HG03520 (cell line): ENCODE results near the gene DUOX1.

ENCODE experiments used
- ATAC-seq: cut with Tn5 transposase; IDR thresholded peaks from one replicate; pipeline ENCODE4 v1.9.1; 2021; ENCODE audit warnings: mild to moderate bottlenecking, moderate library complexity; ENCODE audit not compliant: unreplicated experiment

The DUOX1 gene

GRCh38 chr15:45139770-45140169 is 10.0 kb downstream of the DUOX1 start:
- ATAC-seq: no peak

GRCh38 chr15:45140557-45141250 is 10.9 kb downstream of the DUOX1 start:
- ATAC-seq: no peak

- ATAC-seq: no peak
Measured at GRCh38 chr15:45141386-45141785, 11.6 kb downstream of the DUOX1 start.

- no peak for ATAC-seq
Measured at GRCh38 chr15:45143056-45143455, 13.3 kb downstream of the DUOX1 start.

GRCh38 chr15:45143946-45144345 is 14.2 kb downstream of the DUOX1 start:
- ATAC-seq: no peak

GRCh38 chr15:45144775-45145174 is 15.0 kb downstream of the DUOX1 start:
- no peak for ATAC-seq

DNA sequence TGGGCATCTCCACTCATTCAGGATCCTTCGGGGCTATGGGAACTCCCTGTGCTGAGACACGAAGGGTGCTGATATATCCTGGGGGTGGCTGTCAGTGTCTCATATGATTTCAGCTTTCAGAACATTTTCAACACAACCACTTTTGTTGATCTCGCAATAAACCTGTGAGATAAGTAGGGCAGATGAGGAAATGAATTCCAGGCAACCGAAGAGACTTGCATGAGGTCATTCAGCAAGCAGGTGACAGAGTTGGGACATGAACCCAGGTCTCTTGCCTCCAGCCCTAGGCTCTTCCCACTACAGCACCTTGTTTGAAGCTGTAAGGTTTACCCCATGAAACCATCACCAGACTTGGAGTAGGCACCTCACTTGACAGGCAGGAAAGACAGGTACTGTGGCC is 16.6 kb downstream of the DUOX1 start:
- no peak for ATAC-seq

- no peak for ATAC-seq
Measured at GRCh38 chr15:45147606-45148005, 17.8 kb downstream of the DUOX1 start.

GRCh38 chr15:45148076-45149059 is 18.6 kb downstream of the DUOX1 start:
- ATAC-seq: no peak

DNA sequence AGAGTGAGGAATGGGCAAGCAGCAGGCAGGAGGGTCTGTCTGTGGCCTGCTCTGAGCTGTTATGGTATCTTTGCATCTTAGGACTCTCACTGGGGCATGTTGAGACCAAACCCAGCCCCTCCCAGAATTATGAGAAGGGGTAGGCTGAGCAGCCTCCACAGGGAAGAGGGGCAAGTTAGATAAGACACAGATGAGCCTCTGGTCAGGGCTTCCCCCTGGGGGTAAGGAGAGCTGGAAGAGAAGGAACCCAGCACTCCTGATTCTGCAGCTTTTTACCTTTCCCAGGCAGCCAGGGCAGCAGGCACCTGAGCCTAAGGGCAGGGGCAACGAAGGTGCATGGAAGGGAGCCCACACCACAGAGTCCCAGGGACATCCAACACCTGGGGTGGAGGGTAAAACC is 19.3 kb downstream of the DUOX1 start:
- no peak for ATAC-seq

GRCh38 chr15:45150481-45150880 is 20.7 kb downstream of the DUOX1 start:
- ATAC-seq: no peak

GRCh38 chr15:45150997-45151396 is 21.2 kb downstream of the DUOX1 start:
- no peak for ATAC-seq

GRCh38 chr15:45151998-45152828 is 22.4 kb downstream of the DUOX1 start:
- no peak for ATAC-seq

DNA sequence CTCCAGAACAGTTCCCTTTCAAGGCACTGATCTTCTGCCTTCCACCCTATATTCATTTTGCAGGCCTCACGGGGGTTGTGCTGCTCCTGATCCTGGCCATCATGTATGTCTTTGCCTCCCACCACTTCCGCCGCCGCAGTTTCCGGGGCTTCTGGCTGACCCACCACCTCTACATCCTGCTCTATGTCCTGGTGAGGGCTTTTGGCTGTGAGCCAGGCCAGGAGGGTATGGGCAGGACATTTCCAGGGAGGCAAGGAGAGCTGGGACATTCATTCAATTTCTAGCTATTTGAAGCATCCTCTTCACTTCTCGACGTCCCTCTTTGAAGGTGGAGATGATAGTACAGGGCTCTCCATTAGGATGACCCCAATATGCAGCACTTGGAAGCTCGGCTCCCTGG is 25.9 kb downstream of the DUOX1 start:
- ATAC-seq: no peak

DNA sequence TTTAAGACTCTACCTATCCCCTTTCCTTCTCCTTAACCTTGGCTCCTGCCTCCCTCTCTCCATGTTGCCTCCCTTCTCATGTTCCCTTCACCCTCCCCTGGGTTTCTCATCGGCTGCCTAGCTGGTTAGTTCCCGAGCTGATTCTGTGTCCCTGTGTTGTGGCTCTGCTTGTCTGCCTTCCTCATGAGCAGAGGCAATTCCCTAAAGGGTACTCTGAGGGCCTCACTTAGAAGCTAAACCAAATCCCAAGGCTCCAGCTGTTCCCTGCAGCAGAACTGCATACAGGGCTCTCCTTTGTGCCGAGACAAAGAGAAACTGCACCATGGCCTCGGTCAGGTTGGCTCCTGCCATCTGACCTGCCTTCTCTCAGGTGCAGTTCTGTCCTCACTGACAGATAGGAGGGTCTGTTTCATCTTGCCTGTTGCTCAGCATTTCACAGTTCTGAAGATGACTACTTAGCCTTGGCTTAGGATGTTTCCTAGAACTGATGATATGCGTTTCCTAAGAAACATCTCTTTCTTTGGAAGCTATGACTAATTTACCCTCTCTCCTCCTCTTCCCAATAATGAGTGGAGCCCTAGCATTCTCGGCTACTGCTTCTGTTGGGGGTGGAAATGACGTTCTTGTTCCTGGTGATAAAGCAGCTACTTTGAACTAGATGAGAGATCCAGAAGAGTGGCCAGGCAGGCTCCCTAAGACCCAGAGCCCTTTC is 27.1 kb downstream of the DUOX1 start:
- no peak for ATAC-seq

- ATAC-seq: no peak
Measured at GRCh38 chr15:45157974-45158373, 28.2 kb downstream of the DUOX1 start.

- no peak for ATAC-seq
Measured at GRCh38 chr15:45161666-45162065, 31.9 kb downstream of the DUOX1 start.

DNA sequence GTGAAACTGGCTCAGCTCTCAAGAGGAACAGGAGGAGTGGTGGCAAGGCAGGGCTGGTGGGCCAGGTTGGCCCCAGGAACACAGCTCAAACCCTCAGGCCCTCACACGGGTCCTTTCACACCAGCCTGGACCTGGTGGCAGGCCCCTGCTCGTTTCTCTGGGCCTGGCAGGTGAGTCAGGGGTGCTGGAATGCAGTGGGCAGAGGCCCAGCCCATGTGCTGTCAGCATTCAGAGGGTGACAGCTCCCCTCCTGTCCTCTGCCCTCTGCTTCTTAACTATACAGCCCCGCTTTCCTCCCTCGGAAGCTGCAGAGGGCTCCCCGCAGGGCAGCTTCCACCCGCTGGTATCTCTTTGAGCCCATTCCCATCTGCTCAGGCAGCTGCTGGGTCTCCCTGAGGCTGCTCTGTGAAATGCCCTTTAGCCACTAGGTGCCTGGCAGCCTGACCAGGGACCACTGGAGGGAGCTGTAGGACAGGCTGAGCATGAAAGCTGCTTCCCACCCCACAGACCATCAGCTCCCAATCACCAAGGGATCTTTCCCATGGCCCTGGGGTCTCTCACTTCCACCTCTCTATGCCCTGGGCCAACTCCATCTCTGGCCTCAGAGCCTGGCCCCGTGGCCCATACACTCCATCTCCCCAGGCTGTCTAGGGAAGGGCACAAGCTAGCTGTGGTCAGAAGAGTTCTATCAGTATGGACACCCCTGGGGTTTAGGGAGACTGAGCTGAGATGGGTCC is 33.1 kb downstream of the DUOX1 start:
- ATAC-seq: no peak

GRCh38 chr15:45163508-45163856 is 33.7 kb downstream of the DUOX1 start:
- ATAC-seq: no peak

DNA sequence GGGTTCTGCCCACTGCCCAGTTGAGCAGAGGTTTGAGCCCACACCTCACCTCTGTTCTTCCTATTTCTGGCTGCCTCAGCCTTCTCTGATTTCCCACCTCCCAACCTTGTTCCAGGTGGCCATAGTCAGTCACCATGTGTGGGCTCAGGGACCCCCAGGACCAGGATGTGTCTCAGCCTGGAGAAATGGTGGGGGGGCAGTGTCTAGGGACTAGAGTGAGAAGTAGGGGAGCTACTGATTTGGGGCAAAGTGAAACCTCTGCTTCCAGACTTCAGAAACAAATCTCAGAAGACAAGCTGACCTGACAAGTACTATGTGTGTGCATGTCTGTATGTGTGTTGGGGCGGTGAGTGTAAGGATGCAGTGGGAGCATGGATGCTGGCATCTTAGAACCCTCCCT is 35.1 kb downstream of the DUOX1 start:
- ATAC-seq: no peak
